ENCODE data around the gene ASTN1.
A peak's percentile ranks its signal among the peaks of the same experiment; 100 is the strongest.

Gene ASTN1

GRCh38 chr1:177131723-177132122 lies 32.8 kb downstream of the ASTN1 start:
- H3K4me1 ChIP-seq (ENCODE audit: control insufficient read depth in 2 of 2, insufficient read depth in 1 of 2, low read depth in 1 of 2, low read length in 2 of 2): no peaks in the 10 kb centered on the region
- no peaks in the 10 kb centered on the region for H3K79me1 ChIP-seq (ENCODE audit: low read depth, low read length)
- no peak overlapping the region for H2BK5ac ChIP-seq (ENCODE audit: low read length)
- no peak overlapping the region for H4K8ac ChIP-seq (ENCODE audit: low read depth, low read length)
- no peak overlapping the region for H3K9ac ChIP-seq (ENCODE audit: low read depth, low read length, poor library complexity)
- H3K4me3 ChIP-seq (ENCODE audit: low read length in 2 of 2): no peak overlapping the region
- H3K27ac ChIP-seq (replicated peaks; ENCODE audit: low read length): no peak overlapping the region
- no peak overlapping the region for H2AFZ ChIP-seq (ENCODE audit: low read length)
- no peak overlapping the region for H3K14ac ChIP-seq (ENCODE audit: low read length)
- H2AK5ac ChIP-seq (ENCODE audit: low read depth, low read length): no peak overlapping the region
- no peak overlapping the region for H4K91ac ChIP-seq (ENCODE audit: low read depth, low read length, poor library complexity)
- no peak overlapping the region for H3K4ac ChIP-seq (ENCODE audit: low read length)
- H3K23ac ChIP-seq (ENCODE audit: low read depth, low read length, poor library complexity): no peak overlapping the region
- WGBS, 2 donors (ENCODE audit: extremely low coverage in 2 of 2, insufficient read length in 2 of 2, insufficient replicate concordance in 1 of 2): no CpG with 5 or more reads among the region's 4 CpGs
- no peaks in the 10 kb centered on the region for H3K36me3 ChIP-seq (replicated peaks in 1 of 2; ENCODE audit: control insufficient read depth in 2 of 2, insufficient read depth in 2 of 2, low read length in 2 of 2)
- H2BK12ac ChIP-seq (ENCODE audit: low read length): no peak overlapping the region
- no peaks in the 10 kb centered on the region for H3K27me3 ChIP-seq (ENCODE audit: control insufficient read depth in 3 of 3, insufficient read depth in 3 of 3, low read depth in 1 of 3, low read length in 3 of 3)
- no peak overlapping the region for H2BK15ac ChIP-seq (ENCODE audit: low read length)
- H3K4me2 ChIP-seq (ENCODE audit: insufficient read depth, low read length, poor library complexity, severe bottlenecking): no peak overlapping the region
- no peak overlapping the region for H3K18ac ChIP-seq (ENCODE audit: low read length)
- no peak for DNase-seq (ENCODE audit: low spot score)
- H3K9me3 ChIP-seq (replicated peaks in 1 of 2; ENCODE audit: control insufficient read depth in 2 of 2, insufficient read depth in 1 of 2, low read depth in 1 of 2, low read length in 2 of 2): no peaks in the 10 kb centered on the region
- no peak overlapping the region for H2BK120ac ChIP-seq (ENCODE audit: low read depth, low read length)

GRCh38 chr1:177130451-177130945 lies 34.0 kb downstream of the ASTN1 start:
- no peak overlapping the region for H4K8ac ChIP-seq (ENCODE audit: low read depth, low read length)
- H2BK12ac ChIP-seq (ENCODE audit: low read length): no peak overlapping the region
- no peak overlapping the region for H2AFZ ChIP-seq (ENCODE audit: low read length)
- no peak overlapping the region for H3K9ac ChIP-seq (ENCODE audit: low read depth, low read length, poor library complexity)
- no peak overlapping the region for H3K18ac ChIP-seq (ENCODE audit: low read length)
- no peaks in the 10 kb centered on the region for H3K79me1 ChIP-seq (ENCODE audit: low read depth, low read length)
- no peak overlapping the region for H2BK120ac ChIP-seq (ENCODE audit: low read depth, low read length)
- H4K91ac ChIP-seq (ENCODE audit: low read depth, low read length, poor library complexity): no peak overlapping the region
- no peak overlapping the region for H2AK5ac ChIP-seq (ENCODE audit: low read depth, low read length)
- WGBS, 2 donors (ENCODE audit: extremely low coverage in 2 of 2, insufficient read length in 2 of 2, insufficient replicate concordance in 1 of 2): no CpG with 5 or more reads among the region's 5 CpGs
- DNase-seq (ENCODE audit: low spot score): no peak
- no peaks in the 10 kb centered on the region for H3K9me3 ChIP-seq (replicated peaks in 1 of 2; ENCODE audit: control insufficient read depth in 2 of 2, insufficient read depth in 1 of 2, low read depth in 1 of 2, low read length in 2 of 2)
- H3K23ac ChIP-seq (ENCODE audit: low read depth, low read length, poor library complexity): no peak overlapping the region
- no peak overlapping the region for H3K14ac ChIP-seq (ENCODE audit: low read length)
- no peak overlapping the region for H3K4me3 ChIP-seq (ENCODE audit: low read length in 2 of 2)
- no peaks in the 10 kb centered on the region for H3K36me3 ChIP-seq (replicated peaks in 1 of 2; ENCODE audit: control insufficient read depth in 2 of 2, insufficient read depth in 2 of 2, low read length in 2 of 2)
- H2BK5ac ChIP-seq (ENCODE audit: low read length): no peak overlapping the region
- H3K27me3 ChIP-seq (ENCODE audit: control insufficient read depth in 3 of 3, insufficient read depth in 3 of 3, low read depth in 1 of 3, low read length in 3 of 3): no peaks in the 10 kb centered on the region
- H3K4me1 ChIP-seq (ENCODE audit: control insufficient read depth in 2 of 2, insufficient read depth in 1 of 2, low read depth in 1 of 2, low read length in 2 of 2): no peaks in the 10 kb centered on the region
- no peak overlapping the region for H3K4ac ChIP-seq (ENCODE audit: low read length)
- H3K4me2 ChIP-seq (ENCODE audit: insufficient read depth, low read length, poor library complexity, severe bottlenecking): no peak overlapping the region
- no peak overlapping the region for H2BK15ac ChIP-seq (ENCODE audit: low read length)
- no peak overlapping the region for H3K27ac ChIP-seq (replicated peaks; ENCODE audit: low read length)

- Histone ChIP-seq H3K4me3 (ENCODE audit: low read length in 2 of 2) (no peak overlapping the region), H2BK12ac (ENCODE audit: low read length) (no peak overlapping the region), H2BK120ac (ENCODE audit: low read depth, low read length) (no peak overlapping the region), H3K14ac (ENCODE audit: low read length) (no peak overlapping the region), H2AFZ (ENCODE audit: low read length) (no peak overlapping the region), H3K27ac (replicated peaks; ENCODE audit: low read length) (no peak overlapping the region), H3K4me2 (ENCODE audit: insufficient read depth, low read length, poor library complexity, severe bottlenecking) (no peak overlapping the region), H3K4ac (ENCODE audit: low read length) (no peak overlapping the region), H2AK5ac (ENCODE audit: low read depth, low read length) (no peak overlapping the region), H3K36me3 (replicated peaks in 1 of 2; ENCODE audit: control insufficient read depth in 2 of 2, insufficient read depth in 2 of 2, low read length in 2 of 2) (no peaks in the 10 kb centered on the region), H3K79me1 (ENCODE audit: low read depth, low read length) (no peaks in the 10 kb centered on the region), H3K27me3 (ENCODE audit: control insufficient read depth in 3 of 3, insufficient read depth in 3 of 3, low read depth in 1 of 3, low read length in 3 of 3) (no peaks in the 10 kb centered on the region), H4K91ac (ENCODE audit: low read depth, low read length, poor library complexity) (no peak overlapping the region), H3K23ac (ENCODE audit: low read depth, low read length, poor library complexity) (no peak overlapping the region), H3K18ac (ENCODE audit: low read length) (no peak overlapping the region), H3K9me3 (replicated peaks in 1 of 2; ENCODE audit: control insufficient read depth in 2 of 2, insufficient read depth in 1 of 2, low read depth in 1 of 2, low read length in 2 of 2) (no peaks in the 10 kb centered on the region), H3K4me1 (ENCODE audit: control insufficient read depth in 2 of 2, insufficient read depth in 1 of 2, low read depth in 1 of 2, low read length in 2 of 2) (no peaks in the 10 kb centered on the region), H4K8ac (ENCODE audit: low read depth, low read length) (no peak overlapping the region), H2BK15ac (ENCODE audit: low read length) (no peak overlapping the region), H3K9ac (ENCODE audit: low read depth, low read length, poor library complexity) (no peak overlapping the region), H2BK5ac (ENCODE audit: low read length) (no peak overlapping the region)
- no CpG with 5 or more reads among the region's 4 CpGs for WGBS, 2 donors (ENCODE audit: extremely low coverage in 2 of 2, insufficient read length in 2 of 2, insufficient replicate concordance in 1 of 2)
- no peak for DNase-seq (ENCODE audit: low spot score)
Observed at GRCh38 chr1:177128665-177129281, 35.7 kb downstream of the ASTN1 start.

GRCh38 chr1:177126267-177126666 lies 38.2 kb downstream of the ASTN1 start:
- H3K4me1 ChIP-seq (ENCODE audit: control insufficient read depth in 2 of 2, insufficient read depth in 1 of 2, low read depth in 1 of 2, low read length in 2 of 2): no peaks in the 10 kb centered on the region
- no peak overlapping the region for H2BK12ac ChIP-seq (ENCODE audit: low read length)
- no CpG with 5 or more reads among the region's 3 CpGs for WGBS, 2 donors (ENCODE audit: extremely low coverage in 2 of 2, insufficient read length in 2 of 2, insufficient replicate concordance in 1 of 2)
- H3K14ac ChIP-seq (ENCODE audit: low read length): no peak overlapping the region
- no peaks in the 10 kb centered on the region for H3K27me3 ChIP-seq (ENCODE audit: control insufficient read depth in 3 of 3, insufficient read depth in 3 of 3, low read depth in 1 of 3, low read length in 3 of 3)
- H2BK15ac ChIP-seq (ENCODE audit: low read length): no peak overlapping the region
- no peak for DNase-seq (ENCODE audit: low spot score)
- no peak overlapping the region for H3K27ac ChIP-seq (replicated peaks; ENCODE audit: low read length)
- H3K9me3 ChIP-seq (replicated peaks in 1 of 2; ENCODE audit: control insufficient read depth in 2 of 2, insufficient read depth in 1 of 2, low read depth in 1 of 2, low read length in 2 of 2): no peaks in the 10 kb centered on the region
- H3K4me2 ChIP-seq (ENCODE audit: insufficient read depth, low read length, poor library complexity, severe bottlenecking): no peak overlapping the region
- peak overlapping the region in 1 of 2 donors; percentile 22 for H3K4me3 ChIP-seq (ENCODE audit: low read length in 2 of 2)
- H4K91ac ChIP-seq (ENCODE audit: low read depth, low read length, poor library complexity): no peak overlapping the region
- H3K18ac ChIP-seq (ENCODE audit: low read length): no peak overlapping the region
- no peak overlapping the region for H2AFZ ChIP-seq (ENCODE audit: low read length)
- H3K9ac ChIP-seq (ENCODE audit: low read depth, low read length, poor library complexity): no peak overlapping the region
- H2BK5ac ChIP-seq (ENCODE audit: low read length): no peak overlapping the region
- H4K8ac ChIP-seq (ENCODE audit: low read depth, low read length): no peak overlapping the region
- H2BK120ac ChIP-seq (ENCODE audit: low read depth, low read length): no peak overlapping the region
- H3K36me3 ChIP-seq (replicated peaks in 1 of 2; ENCODE audit: control insufficient read depth in 2 of 2, insufficient read depth in 2 of 2, low read length in 2 of 2): no peaks in the 10 kb centered on the region
- H3K4ac ChIP-seq (ENCODE audit: low read length): no peak overlapping the region
- no peaks in the 10 kb centered on the region for H3K79me1 ChIP-seq (ENCODE audit: low read depth, low read length)
- H3K23ac ChIP-seq (ENCODE audit: low read depth, low read length, poor library complexity): no peak overlapping the region
- H2AK5ac ChIP-seq (ENCODE audit: low read depth, low read length): no peak overlapping the region
